Caki2 (cell line): ENCODE data around the gene GTF3C5. TPM values are rescaled to one million over a fixed set of nuclear protein-coding genes. Genes with fewer than 3 reads are reported as not detected.
"Not testable (repeated sequence)": the region's sequence is repeated elsewhere in the genome, so short reads cannot be mapped to it uniquely, and the experiment has no call there.

ENCODE experiments used
- DNase-seq: peaks from one replicate; pipeline ENCODE4 v3.0.0-alpha.2; 2015; ENCODE audit warnings: low read depth
- in situ Hi-C: cut with HindIII; loops from 2 replicates; pipeline ENCODE4 v1.10.0; 2016; ENCODE audit warnings: low sequenced_read_pairs, low pct_unique_long_range_greater_than_20kb, mixed read lengths
- total RNA-seq: library from RNA; depleted of rRNA; stranded (reverse); fragments of >200 nt; shearing (Covaris generic); gene quantifications from 2 replicates; pipeline ENCODE4 v1.2.3, GENCODE V29; 2014; ENCODE audit warnings: low replicate concordance

The GTF3C5 gene
- total RNA-seq, 1 experiment from 2014 or later, result 206 TPM

DNA sequence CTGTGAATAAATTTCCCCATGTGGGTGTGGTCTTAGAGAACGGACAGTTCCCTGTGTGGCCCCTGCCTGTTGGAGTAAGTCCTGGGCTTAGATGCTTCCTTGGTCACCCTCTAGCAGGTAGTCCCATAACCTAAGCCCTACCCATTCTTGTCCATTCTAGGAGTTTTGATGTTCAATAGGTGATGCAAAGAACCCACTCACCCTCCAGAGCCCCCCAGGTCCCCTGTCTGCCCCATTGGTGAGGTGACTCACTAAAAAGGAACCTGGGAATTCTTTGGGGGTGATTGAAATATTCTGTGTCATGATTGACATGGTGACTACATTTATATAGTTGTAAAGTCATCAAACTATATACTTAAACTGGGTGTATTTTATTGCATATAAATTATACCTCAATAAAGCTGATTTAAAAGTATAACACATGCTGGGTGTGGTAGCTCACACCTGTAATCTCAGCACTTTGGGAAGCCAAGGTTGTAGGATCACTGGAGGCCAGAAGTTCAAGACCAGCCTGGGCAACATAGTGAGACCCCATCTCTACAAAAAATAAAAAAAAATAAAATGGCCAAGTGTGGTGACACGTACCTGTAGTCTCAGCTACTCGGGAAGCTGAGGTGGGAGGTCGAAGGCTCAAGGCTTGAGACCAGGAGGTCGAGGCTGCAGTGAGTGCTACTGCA lies 20.8 kb upstream of the GTF3C5 start:
- in situ Hi-C loops, result no loop called here
- no peak for DNase-seq

DNA sequence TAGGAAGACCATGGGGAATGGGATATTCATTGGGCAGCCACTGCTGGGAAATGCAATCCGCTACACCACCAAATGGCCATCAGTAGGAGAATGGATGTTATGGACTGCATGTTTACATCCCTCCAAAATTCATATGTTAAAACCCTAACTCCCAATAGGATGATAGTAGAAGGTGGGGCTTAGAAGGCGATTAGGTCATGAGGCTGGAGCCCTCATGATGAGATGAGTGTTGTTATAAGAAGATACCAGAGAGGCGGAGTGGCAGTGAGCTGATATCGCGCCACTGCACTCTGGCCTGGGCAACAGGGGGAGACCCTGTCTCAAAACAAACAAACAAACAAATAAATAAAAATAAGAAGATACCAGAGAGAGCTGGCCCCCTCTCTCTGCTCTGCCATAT lies 16.1 kb upstream of the GTF3C5 start:
- no peak for DNase-seq
- in situ Hi-C loops, result no loop called here

DNA sequence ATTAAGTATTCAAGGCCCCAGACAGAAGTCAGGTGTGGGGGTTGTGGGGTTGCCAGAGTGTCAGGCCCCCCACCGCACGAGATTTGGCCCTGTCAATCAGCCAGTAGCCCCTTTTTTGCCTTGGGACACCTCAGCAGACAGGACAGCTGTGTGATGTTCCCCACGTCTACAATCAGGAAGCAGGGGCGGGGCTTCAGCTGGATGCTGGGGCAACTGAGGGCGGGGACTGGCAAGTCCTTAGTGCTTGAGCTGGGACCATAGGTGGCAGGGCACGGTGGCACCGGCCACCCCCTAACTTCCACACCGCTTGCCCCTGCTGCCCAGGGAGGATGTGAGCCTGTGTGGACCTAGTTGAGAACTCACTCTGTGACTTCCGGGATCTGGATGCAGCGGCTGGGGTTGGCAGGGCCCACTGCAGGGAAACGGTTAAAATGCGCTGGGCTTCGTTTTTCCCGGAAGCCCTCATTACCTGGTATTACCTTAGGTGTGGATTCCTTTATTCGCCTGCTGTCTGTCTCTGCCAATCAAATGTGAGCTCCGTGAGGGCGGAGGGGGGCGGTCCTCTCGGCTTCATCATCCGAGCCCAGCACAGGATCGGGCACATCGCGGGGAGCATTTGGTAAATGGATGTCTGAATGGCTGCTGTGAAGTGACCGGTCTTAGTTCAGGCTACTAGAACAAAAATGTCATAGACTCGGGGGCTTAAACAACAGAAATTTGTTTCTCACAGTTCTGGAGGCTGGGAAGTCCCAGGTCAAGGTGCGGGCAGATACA lies 7.5 kb upstream of the GTF3C5 start:
- no peak for DNase-seq
- in situ Hi-C loops, result no loop called here

DNA sequence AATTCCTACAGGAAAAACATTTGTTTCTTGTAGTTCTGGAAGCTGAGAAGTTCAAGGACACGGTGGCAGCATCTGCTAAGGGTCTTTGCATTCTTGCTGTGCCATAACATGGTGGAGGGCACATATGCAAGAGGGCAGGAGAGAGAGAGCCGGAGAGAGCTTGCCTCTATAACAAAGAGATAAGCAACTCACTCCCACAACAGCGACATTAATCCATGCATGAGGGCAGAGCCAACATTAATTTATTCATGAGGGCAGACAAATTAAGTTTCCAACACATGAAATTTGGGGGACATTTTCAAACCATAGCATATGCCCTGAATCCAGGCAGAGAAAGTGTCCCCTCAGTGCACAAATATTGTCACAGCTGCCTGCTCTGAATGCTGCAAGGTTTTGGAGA lies 4.4 kb upstream of the GTF3C5 start:
- DNase-seq, result no peak
- in situ Hi-C loops, result no loop called here

DNA sequence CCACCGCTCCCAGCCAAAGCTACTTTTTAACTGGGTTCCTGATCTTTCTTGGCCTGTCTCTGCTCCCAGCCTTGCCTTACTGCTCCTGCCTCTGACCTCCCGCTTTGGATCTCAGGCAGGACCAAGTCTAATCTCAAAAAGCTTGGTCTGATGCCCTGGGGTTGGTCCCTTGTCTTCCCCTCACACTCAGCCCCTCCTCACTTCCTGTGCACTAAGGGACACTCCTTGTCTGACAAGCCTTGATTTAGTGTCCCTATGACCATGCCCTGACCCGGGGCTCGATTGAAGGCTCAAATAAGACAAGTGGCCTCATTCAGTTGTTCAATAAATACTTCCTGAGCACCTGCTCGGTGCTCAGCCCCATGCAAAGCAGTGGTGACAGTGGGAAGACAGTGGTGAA lies 3.7 kb upstream of the GTF3C5 start:
- DNase-seq, result no peak
- in situ Hi-C loops, result no loop called here

DNA sequence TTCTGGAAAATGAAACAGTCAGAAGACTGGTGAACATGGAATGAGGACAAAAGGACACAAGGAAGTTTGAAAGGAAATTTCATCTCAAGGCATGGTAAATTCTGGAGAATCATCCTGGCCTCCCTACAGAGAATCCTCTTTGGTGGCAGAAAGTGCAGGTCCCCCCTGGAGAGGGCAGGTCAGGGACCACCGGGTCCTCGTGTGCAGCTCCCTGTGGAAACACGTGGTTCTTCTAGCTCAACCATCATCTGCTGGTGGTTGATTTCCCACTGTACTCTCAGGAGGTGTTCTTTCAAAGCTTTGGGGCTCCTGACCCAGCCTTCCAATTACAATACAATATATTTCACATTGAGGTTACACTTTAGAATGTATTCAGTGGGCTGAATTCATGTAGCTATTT lies 2.6 kb upstream of the GTF3C5 start:
- in situ Hi-C loops, result no loop called here

DNA sequence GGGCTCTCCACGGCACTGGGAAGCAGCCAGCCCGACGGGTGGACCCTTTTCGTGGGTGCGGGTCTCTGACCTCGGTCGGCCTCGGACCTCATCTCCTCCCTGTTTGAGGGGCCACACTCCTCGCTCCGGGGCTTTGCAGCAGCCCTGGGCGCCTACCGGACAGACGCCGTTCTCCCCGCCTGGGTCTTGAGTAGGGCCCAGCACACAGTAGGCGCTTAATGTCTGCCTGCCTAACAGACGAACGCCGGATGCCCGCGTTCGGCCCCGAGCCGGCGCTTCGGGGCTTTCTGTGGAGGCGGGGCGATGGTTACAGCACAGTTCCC lies 842 bp upstream of the GTF3C5 start:
- in situ Hi-C loops, result no loop called here
- DNase-seq, result no peak

More for the DNA sequence above, 2.6 kb upstream of the GTF3C5 start:
- DNase-seq, result no peak

DNA sequence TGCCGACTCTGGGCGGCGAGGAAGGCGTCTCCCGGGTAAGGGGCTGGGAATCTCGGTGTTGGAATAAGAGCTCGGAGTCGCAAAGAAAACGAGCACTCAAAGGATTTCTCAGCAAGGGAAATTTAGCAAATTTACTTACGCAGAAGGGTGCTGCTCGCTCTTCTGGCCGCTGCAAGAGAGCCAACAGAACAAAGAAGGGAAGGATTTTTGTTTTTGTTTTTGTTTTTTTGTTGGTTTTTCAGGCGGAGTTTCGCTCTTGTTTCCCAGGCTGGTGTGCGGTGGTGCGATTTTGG lies 279 bp downstream of the GTF3C5 start:
- in situ Hi-C loops, result no loop called here

DNA sequence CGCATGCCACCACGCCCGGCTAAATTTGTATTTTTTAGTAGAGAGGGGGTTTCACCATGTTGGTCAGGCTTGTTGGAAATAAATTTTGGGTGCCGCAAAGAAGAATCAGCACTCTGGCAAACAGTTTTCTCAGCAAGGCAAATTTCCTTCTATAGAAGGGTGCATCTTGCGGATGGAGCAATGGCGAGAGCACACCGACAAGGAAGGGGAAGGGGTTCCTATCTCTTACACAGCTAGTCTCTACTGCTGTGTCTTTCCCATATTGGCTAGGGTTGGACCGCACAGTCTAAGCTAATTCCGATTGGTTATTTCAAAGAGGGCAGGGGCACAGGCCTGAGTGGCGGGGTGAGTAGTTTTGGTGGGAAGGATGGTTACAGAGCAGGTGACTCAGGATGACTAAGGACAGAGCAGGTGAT lies 707 bp downstream of the GTF3C5 start:
- peak; percentile 86 for DNase-seq
- in situ Hi-C loops, result no loop called here

More for the DNA sequence above, 279 bp downstream of the GTF3C5 start:
- no peak for DNase-seq

DNA sequence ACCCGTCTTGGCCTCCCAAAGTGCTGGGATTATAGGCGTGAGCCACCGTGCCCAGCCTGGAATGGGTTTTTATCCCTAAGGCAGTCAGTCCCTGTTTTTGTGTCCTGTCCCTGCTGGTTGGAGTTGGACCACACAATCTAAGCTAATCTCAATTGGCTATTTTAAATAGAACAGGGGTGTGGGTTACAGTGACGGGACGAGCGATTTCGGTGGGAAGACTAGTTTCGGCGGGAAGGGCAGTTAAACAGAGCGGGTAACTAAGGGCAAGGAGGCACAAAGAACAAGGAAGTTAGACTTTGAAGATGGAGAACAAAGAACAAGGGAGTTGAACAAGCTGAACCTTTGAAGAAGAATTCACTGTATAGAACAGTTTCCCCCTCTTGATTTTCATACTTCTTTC lies 1.4 kb downstream of the GTF3C5 start:
- in situ Hi-C loops, result no loop called here
- peak; percentile 63 for DNase-seq

DNA sequence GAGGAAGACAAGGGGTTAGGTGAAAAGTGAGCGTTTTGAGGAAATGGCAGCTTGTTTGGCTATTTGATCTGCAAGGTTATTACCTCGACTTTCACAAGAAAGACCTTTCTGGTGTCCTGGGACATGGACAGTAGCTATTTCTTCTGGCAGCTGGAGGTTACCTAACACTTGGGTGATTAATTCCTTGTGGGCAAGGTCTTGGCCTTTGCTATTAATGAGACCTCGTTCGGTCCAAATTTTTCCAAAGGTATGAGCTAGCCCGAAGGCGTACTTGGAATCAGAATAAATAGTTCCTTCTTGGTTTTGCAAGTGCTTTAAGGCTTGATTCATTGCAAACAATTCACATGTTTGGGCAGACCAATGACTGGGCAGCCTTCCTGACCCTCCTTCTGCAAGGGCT lies 4.9 kb downstream of the GTF3C5 start:
- DNase-seq, result no peak
- in situ Hi-C loops, result no loop called here

DNA sequence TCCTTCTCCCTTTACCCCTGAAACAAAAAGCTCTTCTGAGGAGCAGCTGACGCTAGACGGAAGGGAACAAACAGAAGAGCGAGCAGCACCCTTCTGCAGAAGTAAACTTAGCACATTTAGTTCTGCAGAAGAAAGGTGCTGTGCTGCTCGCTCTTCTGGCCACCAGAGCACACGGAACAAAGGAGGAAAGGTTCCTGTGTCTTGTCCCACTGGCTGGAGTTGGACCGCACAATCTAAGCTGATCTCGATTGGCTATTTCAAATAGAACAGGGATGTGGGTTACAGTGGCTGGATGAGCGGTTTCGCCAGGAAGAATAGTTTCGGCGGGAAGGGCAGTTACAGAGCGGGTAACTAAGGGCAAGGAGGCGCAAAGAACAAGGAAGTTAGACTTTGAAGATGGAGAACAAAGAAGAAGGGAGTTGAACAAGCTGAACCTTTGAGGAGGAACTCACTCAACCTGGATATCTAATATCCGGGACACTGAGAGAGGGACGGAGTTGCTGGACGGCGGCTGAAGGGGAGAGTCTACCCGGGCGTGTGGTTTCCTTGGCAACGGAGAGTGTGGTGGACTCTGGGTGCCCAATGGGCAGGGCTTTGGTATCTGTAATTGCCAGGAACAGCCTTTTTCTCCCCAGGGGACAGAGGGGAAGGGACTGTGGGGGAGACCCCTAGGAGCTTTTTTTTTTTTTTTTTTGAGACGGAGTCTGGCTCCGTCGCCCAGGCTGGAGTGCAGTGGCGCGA lies 7.1 kb downstream of the GTF3C5 start:
- in situ Hi-C loops, result no loop called here
- no peak for DNase-seq

DNA sequence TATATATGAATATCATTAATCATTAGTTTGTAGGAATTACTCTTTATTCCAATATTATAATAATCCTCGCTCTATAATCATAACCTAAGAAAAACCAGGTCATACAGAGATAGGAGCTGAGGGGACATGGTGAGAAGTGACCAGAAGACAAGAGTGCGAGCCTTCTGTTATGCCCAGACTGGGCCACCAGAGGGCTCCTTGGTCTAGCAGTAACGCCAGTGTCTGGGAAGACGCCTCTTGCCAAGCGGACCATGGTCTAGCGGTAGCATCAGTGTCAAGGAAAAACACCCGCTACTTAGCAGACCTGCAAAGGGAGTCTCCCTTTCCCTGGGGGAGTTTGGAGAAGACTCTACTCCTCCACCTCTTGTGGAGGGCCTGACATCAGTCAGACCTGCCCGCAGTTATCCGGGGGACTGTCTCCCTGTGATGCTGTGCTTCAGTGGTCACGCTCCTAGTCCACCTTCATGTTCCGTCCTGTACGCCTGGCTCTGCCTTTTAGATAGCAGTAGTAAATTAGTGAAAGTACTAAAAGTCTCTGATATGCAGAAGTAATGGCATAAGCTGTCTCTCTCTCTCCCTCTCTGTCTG lies 10.2 kb downstream of the GTF3C5 start:
- peak; percentile 26 for DNase-seq
- in situ Hi-C loops, result not testable (repeated sequence)

DNA sequence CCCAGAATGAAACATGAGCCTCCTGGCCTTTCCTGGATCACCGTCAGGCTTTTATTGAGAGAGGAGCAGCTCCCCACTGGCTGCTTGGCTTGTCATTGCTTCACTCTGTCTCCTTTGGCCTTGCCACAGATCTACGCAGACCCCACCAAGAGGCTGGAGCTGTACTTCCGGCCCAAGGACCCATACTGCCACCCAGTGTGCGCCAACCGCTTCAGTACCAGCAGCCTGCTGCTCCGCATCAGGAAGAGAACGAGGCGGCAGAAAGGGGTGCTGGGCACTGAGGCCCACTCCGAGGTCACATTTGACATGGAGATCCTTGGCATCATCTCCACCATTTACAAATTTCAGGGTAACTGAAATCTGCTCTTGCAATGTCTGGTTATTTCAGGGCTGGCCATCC lies 11.2 kb downstream of the GTF3C5 start:
- DNase-seq, result no peak
- in situ Hi-C loops, result no loop called here

DNA sequence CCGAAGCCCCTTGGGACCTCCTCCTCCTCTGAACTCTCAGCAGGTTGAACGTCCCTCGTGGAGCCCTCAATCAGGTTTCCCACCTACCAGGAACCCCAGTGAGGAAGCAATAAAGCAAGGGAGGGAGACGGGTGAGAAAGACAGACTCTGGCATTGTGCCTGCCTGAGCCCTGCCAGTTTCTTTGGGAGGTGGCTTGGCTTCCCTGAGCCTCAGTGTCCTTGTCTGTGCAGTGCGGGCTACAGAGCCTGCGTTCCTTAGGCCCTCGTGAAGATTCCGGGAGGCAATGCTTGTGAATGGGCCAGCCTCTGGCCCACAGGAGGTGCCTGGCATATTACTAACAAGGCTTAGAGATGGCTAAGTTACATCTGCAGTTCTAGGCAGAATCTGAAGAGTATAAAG lies 11.9 kb downstream of the GTF3C5 start:
- in situ Hi-C loops, result no loop called here
- no peak for DNase-seq

DNA sequence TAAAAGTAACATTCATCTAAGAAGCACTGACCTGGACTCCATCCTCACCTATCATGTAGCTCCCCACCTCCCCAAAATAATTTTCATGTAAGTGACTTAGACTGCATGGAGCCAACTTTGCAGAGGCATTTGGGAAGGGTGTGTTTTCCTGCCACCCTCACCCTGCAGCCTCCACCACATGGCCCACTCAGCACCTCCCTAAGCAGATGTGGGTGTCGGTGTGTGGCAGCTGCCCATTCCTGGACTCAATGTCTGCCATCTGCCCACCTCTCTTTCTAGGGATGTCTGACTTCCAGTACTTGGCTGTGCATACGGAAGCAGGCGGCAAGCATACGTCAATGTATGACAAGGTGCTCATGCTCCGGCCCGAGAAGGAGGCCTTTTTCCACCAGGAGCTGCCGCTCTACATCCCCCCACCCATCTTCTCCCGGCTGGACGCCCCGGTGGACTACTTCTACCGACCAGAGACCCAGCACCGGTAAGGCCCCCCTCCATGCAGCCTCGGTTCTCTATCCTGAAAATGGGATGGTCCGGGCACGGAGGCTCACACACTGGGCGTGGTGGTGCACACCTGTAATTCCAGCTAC lies 12.7 kb downstream of the GTF3C5 start:
- in situ Hi-C loops, result no loop called here
- DNase-seq, result no peak

DNA sequence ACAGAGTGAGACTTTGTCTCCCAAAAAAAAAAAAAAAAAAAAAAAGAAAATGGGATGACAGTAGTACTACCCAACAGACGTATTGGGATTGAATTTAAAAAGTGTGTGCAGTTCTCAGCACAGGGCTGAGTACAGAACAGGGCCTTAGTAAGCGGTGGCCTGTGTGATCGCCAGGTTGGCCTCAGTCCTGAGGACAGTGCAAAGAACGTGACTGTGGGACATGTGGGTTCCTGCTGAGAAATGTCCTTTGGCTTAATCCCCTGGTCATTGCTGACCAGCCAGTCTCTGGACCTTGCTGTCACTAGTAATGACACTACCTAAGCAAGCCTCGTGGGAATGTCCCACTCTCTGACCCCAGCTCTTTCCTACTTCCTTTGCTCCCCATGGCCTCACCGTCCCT lies 13.3 kb downstream of the GTF3C5 start:
- in situ Hi-C loops, result no loop called here

DNA sequence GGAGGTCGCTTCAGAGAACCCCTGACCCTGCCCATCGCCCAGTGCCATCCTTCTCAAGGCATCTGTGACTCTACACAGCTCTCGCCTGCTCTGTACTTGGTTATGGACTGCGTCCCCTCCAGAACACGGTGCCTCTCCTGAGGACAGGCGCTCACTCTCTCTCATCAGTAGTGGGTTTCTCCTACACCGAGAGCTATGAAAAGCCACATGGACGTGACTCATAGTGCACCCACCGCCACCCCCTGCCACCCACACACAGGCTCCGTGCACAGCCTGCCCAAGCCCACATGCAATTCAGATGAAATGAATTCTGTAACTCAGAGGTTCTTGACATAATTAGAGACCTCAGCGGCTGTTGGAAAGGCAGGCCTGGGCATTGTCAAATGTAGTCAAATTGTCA lies 13.9 kb downstream of the GTF3C5 start:
- DNase-seq, result no peak
- in situ Hi-C loops, result no loop called here

More for the DNA sequence above, 13.3 kb downstream of the GTF3C5 start:
- no peak for DNase-seq

DNA sequence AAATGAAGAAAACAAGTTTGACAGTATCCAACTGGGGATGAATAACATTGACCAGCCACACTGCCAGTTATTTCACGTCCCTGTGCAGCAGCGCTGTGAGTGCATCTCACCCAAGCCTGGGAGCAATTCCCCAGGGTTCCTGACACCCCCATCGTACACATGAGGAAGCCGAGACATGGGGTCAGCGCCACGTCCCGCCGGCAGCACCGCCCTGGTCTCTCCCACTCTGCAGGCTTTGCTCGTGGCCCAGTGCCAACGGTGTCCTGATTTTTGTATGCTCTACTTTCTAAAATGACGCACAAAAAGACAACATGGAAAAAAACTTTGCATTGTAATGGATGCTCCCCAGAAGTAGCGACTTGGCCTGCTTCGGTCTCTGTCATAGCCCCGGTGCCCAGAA lies 14.3 kb downstream of the GTF3C5 start:
- in situ Hi-C loops, result no loop called here
- no peak for DNase-seq
